PC-3 (cell line): Measurements from ENCODE around the gene SNCAIP. TPM values are rescaled to one million over a fixed set of nuclear protein-coding genes. Genes with fewer than 3 reads are reported as not detected.

Source experiments
- ATAC-seq: fragments of 200-7000 bp; cut with Tn5 transposase; 2 replicates; pipeline ENCODE4 v1.9.1; 2020; ENCODE audit warnings: mild to moderate bottlenecking, moderate library complexity
- BruUV-seq: library from RNA; stranded (reverse); fragments of 400-500 nt; replicated peaks from 2 replicates; lab custom pipeline; 2021; lab: Mats Ljungman, UMichigan
- CTCF ChIA-PET: fragments of 300-600 bp; sonication (Branson Sonifier 250); formaldehyde crosslinking; loops from one replicate; lab custom pipeline; 2022; ENCODE audit warnings: antibody characterized with exemption; lab: Charles Lee
- POLR2A ChIA-PET: fragments of 300-600 bp; sonication (Branson Sonifier 250); formaldehyde crosslinking; loops from one replicate; lab custom pipeline; 2022; ENCODE audit warnings: antibody characterized with exemption; ENCODE audit not compliant: unreplicated experiment; lab: Charles Lee
- DNase-seq: peaks from one replicate; pipeline ENCODE4 v3.0.0-alpha.2; 2015
- H2AFZ ChIP-seq: fragments of 300-600 bp; sonication (generic); 2 replicates; pipeline ENCODE4 v1.6.0; 2016; ENCODE audit warnings: antibody characterized with exemption, low read length
- H3F3A ChIP-seq: fragments of 300-600 bp; sonication (generic); one replicate; pipeline ENCODE4 v1.6.0; 2017; ENCODE audit warnings: antibody characterized with exemption, low read length, control low read depth, mild to moderate bottlenecking; ENCODE audit not compliant: unreplicated experiment
- H3K27ac ChIP-seq: fragments of 300-600 bp; sonication (generic); 2 replicates; pipeline ENCODE4 v1.5.1; 2016; ENCODE audit warnings: mild to moderate bottlenecking, low read length
- H3K27me3 ChIP-seq: fragments of 300-600 bp; sonication (generic); 2 replicates; pipeline ENCODE4 v1.6.1; 2016; ENCODE audit warnings: low read length, mixed read lengths
- H3K36me3 ChIP-seq: fragments of 300-600 bp; sonication (generic); 2 replicates; pipeline ENCODE4 v1.6.1; 2016; ENCODE audit warnings: low read depth, mixed run types, low read length, mixed read lengths
- H3K4me1 ChIP-seq: fragments of 300-600 bp; sonication (generic); 2 replicates; pipeline ENCODE4 v1.5.1; 2016; ENCODE audit warnings: low read length; ENCODE audit not compliant: insufficient read depth
- H3K4me2 ChIP-seq: fragments of 300-600 bp; sonication (generic); 2 replicates; pipeline ENCODE4 v1.6.0; 2016; ENCODE audit warnings: low read length
- H3K4me3 ChIP-seq: fragments of 300-600 bp; sonication (generic); 2 replicates; pipeline ENCODE4 v1.5.1; 2016; ENCODE audit warnings: mild to moderate bottlenecking, low read length, mixed read lengths
- H3K79me2 ChIP-seq: fragments of 300-600 bp; sonication (generic); 2 replicates; pipeline ENCODE4 v1.6.1; 2017; ENCODE audit warnings: low read length, mixed read lengths
- H3K9ac ChIP-seq: fragments of 300-600 bp; sonication (generic); 2 replicates; pipeline ENCODE4 v1.6.0; 2016; ENCODE audit warnings: mild to moderate bottlenecking, low read length
- H3K9me2 ChIP-seq: fragments of 300-600 bp; sonication (generic); replicated peaks from 2 replicates; pipeline ENCODE4 v1.6.1; 2016; ENCODE audit warnings: mixed run types, low read length, mixed read lengths
- H3K9me3 ChIP-seq: fragments of 300-600 bp; sonication (generic); 2 replicates; pipeline ENCODE4 v1.6.1; 2016; ENCODE audit warnings: low read length, mixed read lengths
- H4K20me1 ChIP-seq: fragments of 300-600 bp; sonication (generic); 2 replicates; pipeline ENCODE4 v1.6.1; 2016; ENCODE audit warnings: low read length, mixed read lengths
- CTCF ChIP-seq: fragments of 300-600 bp; sonication (generic); conservative IDR thresholded peaks from 2 replicates; pipeline ENCODE4 v1.5.1; 2017; ENCODE audit warnings: antibody characterized with exemption, low read depth, mild to moderate bottlenecking, low read length
- EZH2 ChIP-seq: fragments of 300-600 bp; sonication (generic); IDR thresholded peaks from one replicate; pipeline ENCODE4 v1.6.1; 2017; ENCODE audit warnings: antibody characterized with exemption, mild to moderate bottlenecking, low read length; ENCODE audit not compliant: unreplicated experiment
- EZH2phosphoT487 ChIP-seq: fragments of 300-600 bp; sonication (generic); IDR thresholded peaks from 2 replicates; pipeline ENCODE4 v1.6.1; 2018; ENCODE audit warnings: mild to moderate bottlenecking, antibody characterized with exemption, low read length, borderline replicate concordance
- intact Hi-C: fragments of 100-400 bp; cut with micrococcal nuclease; formaldehyde crosslinking; loops from 2 replicates; pipeline ENCODE4 v1.9.0; 2023
- total RNA-seq: library from RNA; depleted of rRNA; stranded (reverse); fragments of >200 nt; gene quantifications from 2 replicates; pipeline ENCODE4 v1.2.3, GENCODE V29; 2014

Gene SNCAIP
- total RNA-seq, 1 experiment from 2014 or later = not detected

DNA sequence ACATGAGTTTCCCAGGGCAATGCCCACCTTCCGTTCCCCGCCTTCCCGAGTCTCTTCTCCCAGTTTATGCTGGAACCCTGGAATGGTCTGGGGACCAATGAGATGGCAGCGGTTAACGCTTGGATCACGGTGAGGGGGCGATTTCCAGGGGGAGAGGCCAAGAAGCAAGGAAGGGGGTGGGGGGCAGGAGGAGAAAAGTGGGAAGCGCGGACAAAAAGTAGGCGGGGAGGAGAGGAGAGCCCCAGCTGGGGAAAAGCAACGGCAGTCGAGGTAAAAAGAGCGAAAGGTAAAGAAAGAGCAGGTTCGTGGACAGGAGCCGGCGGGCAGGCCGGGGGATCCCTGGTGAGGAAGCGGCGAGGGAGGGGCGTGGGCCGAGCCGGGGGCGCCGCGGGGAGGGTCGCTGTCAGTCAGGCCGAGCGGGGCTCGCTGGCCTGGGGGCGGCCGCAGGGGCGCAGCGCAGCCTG is 508 bp upstream of the SNCAIP start:
- intact Hi-C loops = no loop called here
- Histone ChIP-seq H3K9me2 (no peaks in the 10 kb centered on the region), H3K9ac (no peak overlapping the region), H3K4me3 (no peak overlapping the region), H4K20me1 (no peaks in the 10 kb centered on the region), H3K27me3 (peaks cover 46% of the 10 kb centered on the region), H3K27ac (no peak overlapping the region), H3K4me2 (no peak overlapping the region), H3K36me3 (no peaks in the 10 kb centered on the region), H3K79me2 (no peaks in the 10 kb centered on the region), H3F3A (no peaks in the 10 kb centered on the region), H2AFZ (no peak overlapping the region), H3K9me3 (no peaks in the 10 kb centered on the region), H3K4me1 (0 out of 2 replicates have a peak, but pooled peaks cover 7% of the 10 kb centered on the region)
- no peak for TF ChIP-seq CTCF
- CTCF ChIA-PET = no interaction called here
- BruUV-seq = no TSS peak
- POLR2A ChIA-PET = no interaction called here
- no peak for DNase-seq
- ATAC-seq = no peak

GRCh38 chr5:122312591-122313406 is 762 bp downstream of the SNCAIP start:
- Histone ChIP-seq H4K20me1 (no peaks in the 10 kb centered on the region), H3K9me2 (no peaks in the 10 kb centered on the region), H3K36me3 (no peaks in the 10 kb centered on the region), H2AFZ (peak overlapping the region; percentile 61), H3K27me3 (peaks cover 46% of the 10 kb centered on the region), H3F3A (no peaks in the 10 kb centered on the region), H3K27ac (no peak overlapping the region), H3K4me3 (peak overlapping the region; percentile 57), H3K4me2 (peak overlapping the region; percentile 76), H3K79me2 (no peaks in the 10 kb centered on the region), H3K9ac (no peak overlapping the region), H3K4me1 (0 out of 2 replicates have a peak, but pooled peaks cover 7% of the 10 kb centered on the region), H3K9me3 (no peaks in the 10 kb centered on the region)
- no peak for TF ChIP-seq EZH2phosphoT487
- TF ChIP-seq EZH2 = no peak
- TF ChIP-seq CTCF = no peak
- DNase-seq (no peak), ATAC-seq (peak; percentile 48)
- CTCF ChIA-PET = no interaction called here
- POLR2A ChIA-PET = no interaction called here
- no TSS peak for BruUV-seq
- intact Hi-C loops = no loop called here

GRCh38 chr5:122314036-122314435 is 2.0 kb downstream of the SNCAIP start:
- Histone ChIP-seq H3K36me3 (no peaks in the 10 kb centered on the region), H3K9me2 (no peaks in the 10 kb centered on the region), H2AFZ (no peak overlapping the region), H3K79me2 (no peaks in the 10 kb centered on the region), H3K4me3 (no peak overlapping the region), H3K9me3 (no peaks in the 10 kb centered on the region), H3K4me2 (no peak overlapping the region), H3K27ac (no peak overlapping the region), H3K9ac (no peak overlapping the region), H3K4me1 (0 out of 2 replicates have a peak, but pooled peaks cover 7% of the 10 kb centered on the region), H4K20me1 (no peaks in the 10 kb centered on the region), H3F3A (no peaks in the 10 kb centered on the region), H3K27me3 (peaks cover 46% of the 10 kb centered on the region)
- BruUV-seq = no TSS peak
- TF ChIP-seq EZH2phosphoT487 (no peak), CTCF (no peak), EZH2 (no peak)
- ATAC-seq (no peak), DNase-seq (no peak)
- CTCF ChIA-PET = no interaction called here
- POLR2A ChIA-PET = no interaction called here
- intact Hi-C loops = no loop called here
